Stimulated activated CD4-positive, alpha-beta T cell treated with anti-CD3 and anti-CD28 coated beads, Interleukin-1b, Interleukin-23, amount 100 ng/mL, for 24 hours (primary cell): ENCODE data around the gene NLGN1.
"Not testable (repeated sequence)": the region's sequence is repeated elsewhere in the genome, so short reads cannot be mapped to it uniquely, and the experiment has no call there.

Experiments used
- DNase-seq, 4 experiments: peaks; one replicate each; pipeline ENCODE4 v3.0.0-alpha.2; 2020; ENCODE audit warnings: low read depth in 4 of 4, low spot score in 1 of 4

NLGN1 gene

DNA sequence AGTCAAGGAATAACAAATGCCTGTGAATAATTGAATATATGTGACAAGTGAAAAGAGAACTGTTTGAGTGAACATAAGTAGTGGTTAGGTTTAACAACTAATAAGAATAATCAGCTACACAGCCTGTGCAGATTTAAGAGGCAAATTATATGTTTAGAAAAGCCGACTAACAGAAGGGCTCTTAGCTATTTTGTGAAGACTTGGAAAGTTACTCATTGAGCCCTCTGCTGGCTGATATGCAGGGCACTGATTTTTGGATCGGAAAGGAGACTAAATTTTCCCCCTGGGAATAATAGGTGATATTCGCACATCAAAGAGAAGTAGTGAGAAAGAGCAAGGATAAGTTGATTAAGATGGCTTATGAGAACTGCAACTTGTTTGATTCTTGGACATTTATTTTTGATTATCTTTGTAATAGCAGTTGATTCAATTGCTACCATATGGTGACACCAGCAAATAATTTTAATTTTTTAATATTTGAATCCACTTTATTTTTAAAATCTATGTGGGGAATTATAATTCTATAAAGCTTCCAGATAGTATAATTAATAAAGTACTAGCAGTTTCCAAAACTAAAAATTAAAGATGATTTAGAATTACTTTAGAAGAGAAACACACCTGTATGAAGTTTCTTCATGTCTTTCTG lies 156.2 kb downstream of the NLGN1 start:
- DNase-seq, result no peak

DNA sequence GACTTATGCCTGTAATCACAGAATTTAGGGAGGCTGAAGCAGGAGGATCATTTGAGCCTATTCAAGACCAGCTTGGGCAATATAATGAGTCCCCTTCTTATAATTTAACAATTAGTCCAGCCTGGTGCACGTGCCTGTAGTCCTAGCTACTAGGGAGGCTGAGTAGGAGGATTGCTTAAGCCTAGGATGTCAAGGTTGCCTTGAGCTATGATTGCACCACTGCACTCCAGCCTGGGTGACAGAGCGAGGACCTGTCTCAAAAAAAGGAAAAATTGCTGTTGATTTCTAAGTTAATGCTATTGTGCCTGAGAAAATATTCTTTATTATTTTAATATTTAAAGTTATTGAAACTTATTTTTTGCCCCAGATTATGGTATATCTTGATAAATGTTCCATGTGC lies 159.0 kb downstream of the NLGN1 start:
- no peak for DNase-seq

DNA sequence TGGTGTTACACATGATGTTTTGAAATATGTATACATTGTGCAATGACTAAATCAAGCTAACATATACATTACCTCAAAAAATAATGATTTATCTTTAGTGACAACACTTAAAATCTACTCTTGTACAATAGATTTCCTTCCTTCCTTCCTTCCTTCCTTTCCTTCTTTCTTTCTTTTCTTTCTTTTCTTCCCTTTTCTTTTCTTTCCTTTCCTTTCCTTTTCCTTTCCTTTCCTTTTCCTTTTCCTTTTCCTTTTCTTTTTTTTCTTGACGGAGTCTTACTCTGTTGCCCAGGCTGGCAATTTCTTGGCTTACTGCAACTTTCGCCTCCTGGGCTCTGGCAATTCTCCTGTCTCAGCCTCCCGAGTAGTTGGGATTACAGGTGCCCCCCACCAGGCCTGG lies 170.5 kb downstream of the NLGN1 start:
- DNase-seq, result no peak

DNA sequence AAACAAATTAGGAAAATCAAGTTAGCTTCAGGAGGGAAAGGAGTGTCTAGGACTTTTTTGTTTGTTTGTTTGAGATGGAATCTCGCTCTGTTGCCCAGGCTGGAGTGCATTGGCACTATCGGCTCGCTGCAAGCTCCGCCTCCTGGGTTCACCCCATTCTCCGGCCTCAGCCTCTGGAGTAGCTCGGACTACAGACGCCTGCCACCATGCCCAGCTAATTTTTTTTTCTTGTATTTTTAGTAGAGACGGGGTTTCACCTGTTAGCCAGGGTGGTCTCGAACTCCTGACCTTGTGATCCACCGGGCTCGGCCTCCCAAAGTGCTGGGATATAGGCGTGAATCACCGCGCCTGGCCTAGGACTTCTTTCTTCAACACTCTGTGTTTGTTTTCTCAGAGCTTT lies 171.1 kb downstream of the NLGN1 start:
- no peak for DNase-seq

DNA sequence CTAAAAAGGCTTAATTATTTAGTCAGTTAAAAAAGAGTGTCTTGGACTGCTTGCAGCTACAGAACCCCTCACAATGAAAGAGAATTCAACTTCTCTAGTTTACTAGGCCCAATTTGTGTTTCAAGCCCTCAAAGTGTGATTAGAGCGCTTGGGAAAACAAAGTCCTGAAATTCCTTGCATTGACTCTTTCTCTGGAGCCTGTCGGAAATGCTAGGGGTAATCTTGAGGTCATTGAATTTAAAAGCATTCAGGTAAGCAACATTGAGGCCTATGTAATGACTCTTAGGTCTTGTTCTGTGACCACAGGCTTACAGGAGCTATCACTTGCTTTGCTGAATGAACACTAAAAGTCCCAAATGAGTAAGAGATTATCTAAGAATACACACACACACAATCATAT lies 186.0 kb downstream of the NLGN1 start:
- no peak for DNase-seq

DNA sequence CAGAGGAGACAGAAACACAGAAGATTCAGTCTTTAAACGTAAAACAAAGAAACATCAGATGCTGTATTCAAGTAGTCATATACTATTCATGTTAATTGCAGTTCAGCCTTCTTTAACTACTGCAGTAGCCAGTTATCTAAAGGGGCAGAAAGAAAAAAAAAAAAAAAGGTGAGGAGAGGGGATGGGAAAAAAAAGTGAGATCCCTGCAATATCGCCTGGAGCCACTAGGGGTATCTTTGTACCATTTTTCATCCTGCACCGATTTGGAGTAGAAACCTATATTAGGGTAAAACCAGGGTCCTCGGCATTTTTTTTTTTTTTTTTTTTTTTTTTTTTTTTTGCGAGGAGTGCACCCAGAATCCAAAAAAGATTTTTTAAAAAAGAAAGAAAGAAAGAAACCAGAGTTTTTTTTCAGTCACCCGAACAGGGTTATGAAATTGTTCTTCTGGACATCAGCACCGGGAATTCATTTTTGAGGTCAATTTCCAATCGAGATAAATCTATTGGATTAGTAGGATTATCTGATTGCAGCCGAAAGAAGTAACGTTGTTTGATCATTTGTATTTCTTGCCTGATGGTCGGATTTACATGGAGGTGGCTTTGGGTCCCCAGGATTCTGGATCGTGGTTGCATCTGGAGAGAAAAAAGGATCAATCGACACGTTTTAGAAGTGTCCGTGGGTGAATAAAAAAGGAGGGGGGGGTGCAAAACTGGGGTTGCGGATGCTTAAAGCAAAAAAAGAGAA lies 186.7 kb downstream of the NLGN1 start:
- no peak for DNase-seq

DNA sequence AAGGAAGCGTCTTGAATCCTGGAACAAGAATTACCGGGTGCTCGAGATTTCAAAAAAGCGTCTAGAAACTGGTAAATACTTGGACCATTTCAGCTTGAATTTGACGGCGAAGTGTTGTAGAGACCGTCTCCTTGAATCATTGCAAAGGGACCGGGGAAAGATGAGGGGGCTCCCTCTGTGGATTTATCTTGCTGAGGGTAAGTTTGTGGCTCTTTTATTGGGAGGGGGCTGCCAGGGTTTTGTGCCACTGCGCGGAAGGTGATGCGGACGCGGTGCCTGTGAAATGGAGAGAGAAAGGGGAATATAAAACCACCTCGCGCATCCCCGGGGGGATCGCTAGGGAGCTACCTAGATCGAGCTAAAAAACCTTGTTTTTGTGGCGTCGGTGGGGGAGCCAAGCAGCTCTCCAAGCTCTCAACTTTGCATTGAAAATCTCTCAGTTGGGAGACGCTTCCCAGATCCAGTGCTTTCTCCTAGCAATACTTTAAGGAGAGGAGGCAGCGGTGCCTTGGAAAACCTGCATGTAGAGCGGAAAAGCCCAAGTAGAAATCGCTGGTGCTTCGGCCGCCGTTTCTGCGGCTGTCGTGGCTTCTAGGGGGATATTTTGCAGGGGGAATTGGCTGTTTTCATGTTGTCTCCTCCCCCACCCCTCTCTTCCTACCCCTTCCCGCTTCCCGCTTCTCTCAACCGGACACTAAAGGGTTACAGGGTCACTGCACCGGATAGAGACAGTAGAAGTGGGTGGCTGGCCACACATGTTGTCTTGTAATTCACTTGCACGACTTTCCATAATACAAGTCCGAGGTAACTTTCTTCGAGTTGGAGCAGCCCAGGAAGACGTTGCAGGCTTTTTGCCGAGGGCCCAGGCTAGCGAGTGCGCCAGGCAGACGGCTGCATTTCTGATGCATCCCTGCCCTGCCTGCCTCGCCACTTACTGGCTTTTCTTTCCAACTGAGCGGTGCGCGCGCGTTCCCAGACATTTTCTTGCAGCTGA lies 187.6 kb downstream of the NLGN1 start:
- DNase-seq, result no peak

DNA sequence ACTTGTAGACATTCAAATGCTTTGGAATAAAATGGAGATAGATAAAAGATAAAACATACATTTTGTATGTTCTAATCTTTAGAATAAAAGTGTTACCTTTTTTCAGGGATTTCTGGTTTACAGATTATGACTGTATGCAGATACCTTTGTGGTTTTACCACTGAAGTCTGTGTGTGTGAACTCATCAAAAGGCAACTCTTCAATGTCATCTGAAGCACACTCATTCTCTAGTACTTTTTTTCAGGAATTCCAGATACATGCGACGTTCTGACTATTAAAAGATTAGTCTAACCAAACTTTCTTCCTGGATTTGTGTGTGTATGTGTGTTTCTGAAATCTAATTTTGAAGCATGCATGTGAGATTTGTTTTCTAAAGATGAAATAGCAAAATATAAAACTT lies 188.6 kb downstream of the NLGN1 start:
- no peak for DNase-seq

DNA sequence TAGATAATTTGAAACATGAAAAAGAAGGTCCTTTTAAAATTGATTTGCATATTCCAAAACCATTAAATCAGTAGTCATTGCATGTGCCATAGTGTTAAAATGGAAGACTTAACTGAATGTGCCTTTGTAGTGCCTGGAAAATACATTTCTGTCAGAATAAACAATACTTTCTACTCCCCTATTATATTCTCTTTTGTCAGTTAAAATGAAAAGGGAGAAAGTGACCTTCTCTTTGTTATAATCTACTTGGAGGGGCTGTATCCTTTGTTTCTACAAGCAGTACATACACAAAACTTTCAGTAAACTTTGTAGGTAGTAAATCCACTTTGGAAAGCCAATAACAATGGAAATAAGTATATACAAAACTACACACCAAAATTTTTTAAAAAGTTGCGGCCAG lies 189.5 kb downstream of the NLGN1 start:
- no peak for DNase-seq

DNA sequence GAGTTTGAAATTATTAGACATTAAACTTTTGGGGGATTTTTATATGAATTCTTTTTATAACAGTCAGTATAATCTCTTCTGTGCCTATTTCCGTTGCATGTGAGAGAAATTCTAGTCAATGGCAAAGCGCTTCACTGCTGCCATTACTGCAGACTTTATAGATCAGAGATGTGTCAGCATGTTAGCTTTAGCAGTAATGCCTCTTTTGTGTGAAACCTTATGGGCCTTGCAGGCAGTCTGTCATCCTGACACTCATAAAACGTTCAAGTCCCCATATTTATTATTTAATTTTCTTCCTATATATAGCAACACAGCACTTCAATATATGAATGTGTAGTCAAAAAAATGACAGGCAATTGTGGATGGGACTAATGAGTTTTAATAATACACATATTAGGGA lies 191.0 kb downstream of the NLGN1 start:
- DNase-seq, result no peak

DNA sequence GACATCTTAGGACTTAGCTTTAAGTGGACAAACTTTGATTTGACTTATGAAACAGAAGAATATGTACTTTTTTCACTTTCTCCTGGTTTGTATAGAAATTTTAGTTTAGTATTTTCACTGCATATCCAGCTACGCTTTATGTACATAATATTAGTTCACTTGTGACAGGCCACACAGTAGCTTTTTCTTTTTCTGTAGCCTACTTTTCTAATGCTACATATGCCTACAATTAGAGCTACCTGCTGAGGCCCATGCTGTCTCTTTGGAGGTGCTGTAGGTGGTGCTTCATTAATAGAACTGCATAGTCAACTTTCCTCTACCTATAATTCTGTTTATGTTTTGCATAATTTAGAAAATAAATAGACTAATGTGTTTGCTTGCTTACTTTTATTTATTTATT lies 191.6 kb downstream of the NLGN1 start:
- no peak for DNase-seq

DNA sequence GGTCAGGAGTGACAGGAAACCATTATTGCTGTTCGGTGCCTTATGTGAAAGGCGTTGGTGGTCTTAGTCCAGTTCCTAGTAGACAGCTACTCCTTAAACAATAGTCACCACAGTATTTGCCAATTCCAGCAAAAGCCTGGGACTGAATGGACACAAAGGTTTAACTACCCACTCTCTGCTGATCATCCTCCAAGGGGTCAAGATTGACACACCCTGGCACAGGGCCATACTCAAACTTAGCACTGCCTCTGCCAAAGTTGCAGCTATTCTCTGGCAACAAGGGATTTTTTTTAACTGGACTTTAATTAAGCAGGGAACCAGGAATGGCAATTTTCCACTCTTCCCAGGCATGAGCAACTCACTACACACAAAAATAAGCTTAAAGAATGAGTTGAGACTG lies 193.9 kb downstream of the NLGN1 start:
- no peak for DNase-seq

DNA sequence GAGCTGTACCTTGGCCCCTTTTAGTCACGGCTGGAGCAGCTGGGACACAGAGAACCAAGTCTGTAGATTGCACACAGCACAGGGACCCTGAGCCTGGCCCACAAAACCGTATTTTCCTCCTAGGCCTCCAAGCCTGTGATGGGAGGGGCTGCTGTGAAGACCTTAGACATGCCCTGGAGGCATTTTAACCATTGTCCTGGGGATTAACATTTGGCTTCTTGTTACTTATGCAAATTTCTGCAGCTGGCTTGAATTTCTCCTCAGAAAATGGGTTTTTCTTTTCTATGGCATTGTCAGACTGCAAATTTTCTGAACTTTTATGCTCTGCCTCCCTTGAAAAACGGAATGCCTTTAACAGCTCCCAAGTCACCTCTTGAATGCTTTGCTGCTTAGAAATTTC lies 197.3 kb downstream of the NLGN1 start:
- DNase-seq, result not testable (repeated sequence)

DNA sequence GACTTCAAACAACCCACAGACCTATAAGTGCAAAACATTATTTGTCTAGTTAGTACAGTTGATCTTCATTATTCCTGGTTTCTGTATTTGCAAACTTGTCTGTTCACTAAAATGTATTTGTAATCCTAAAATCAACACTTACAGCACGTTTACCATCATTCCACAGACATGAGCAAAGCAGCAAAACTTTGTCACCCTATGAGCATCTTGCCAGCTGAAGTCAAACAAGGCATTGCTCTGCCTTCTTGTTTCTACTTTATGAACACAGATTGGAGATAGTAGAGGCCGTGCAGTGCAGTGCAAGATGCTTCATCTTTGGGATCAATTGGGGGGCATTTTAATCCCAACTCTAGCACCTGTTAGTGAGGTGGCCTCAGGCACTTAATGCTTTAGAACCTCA lies 202.1 kb downstream of the NLGN1 start:
- no peak for DNase-seq

DNA sequence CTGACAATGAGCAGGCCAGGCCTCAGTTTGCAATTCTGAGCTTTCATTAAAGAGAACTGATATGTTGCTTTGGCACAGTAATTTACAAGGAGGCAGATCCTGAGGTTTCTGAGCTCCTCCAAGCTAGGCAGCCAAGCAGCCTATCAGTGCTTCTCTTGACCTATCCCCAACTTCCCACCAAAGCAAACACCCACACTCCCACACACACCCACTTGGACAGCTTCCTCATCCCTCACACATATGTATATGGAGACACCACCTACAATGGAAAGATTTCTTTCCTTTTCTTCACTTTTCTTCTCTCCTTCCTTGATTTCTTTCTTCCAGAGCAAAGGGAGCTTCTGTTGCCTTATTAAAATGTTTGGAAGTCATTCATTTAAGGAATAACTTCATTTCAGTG lies 217.0 kb downstream of the NLGN1 start:
- DNase-seq, result no peak

DNA sequence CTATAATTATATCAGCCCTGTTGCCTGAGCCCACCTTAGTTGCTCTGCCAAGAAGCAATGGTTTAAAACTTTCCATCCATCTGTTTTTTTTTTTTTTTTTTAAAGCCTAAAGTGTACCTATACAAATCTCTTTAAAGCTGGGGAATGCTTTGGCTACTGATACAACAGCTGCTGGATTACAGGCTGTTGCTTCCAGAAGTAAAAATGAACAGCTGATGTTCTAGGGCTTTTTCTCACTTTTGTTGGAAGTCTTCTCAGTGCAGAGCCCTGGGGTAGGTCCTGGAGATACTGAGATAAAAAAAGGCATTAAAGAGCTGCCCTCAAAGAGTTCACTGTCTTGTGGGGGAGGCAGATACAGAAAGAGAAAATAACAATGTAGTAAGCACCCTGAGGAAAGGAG lies 218.1 kb downstream of the NLGN1 start:
- DNase-seq, result no peak

DNA sequence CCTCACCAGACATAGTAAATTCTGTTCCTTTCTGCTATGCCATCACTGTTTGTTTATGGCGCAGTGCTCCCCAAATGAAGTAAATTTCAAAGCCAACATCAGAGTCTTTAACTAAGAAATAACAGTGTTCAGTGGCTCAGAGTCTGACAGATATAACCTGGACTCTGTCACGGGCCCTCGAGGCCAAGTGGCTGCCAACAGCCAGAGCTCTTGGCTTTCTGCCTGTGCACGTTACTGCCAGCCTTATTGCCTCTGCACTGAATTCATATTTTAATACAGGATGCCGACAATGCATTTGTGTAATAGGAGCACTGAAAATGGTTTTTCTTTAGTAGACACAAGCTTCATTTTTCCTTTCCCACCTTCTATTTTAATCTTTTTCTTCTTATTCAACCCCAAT lies 219.9 kb downstream of the NLGN1 start:
- no peak for DNase-seq

DNA sequence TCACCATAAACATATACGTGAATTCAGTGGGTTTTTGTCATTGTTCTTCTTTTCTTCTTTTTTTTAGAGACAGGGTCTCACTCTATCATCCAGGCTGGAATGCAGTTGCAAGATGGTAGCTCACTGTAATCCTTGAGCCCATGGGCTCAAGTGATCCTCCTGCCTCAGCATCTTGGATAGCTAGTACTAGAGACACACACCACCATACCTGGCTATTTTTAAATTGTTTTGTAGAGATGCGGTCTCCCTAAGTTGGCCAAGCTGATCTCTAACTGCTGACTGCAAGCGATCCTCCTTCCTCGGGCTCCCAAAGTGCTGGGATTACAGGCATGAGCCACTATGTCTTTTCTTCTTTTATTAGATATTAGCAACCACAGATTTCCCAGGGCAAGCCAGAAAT lies 220.6 kb downstream of the NLGN1 start:
- no peak for DNase-seq

DNA sequence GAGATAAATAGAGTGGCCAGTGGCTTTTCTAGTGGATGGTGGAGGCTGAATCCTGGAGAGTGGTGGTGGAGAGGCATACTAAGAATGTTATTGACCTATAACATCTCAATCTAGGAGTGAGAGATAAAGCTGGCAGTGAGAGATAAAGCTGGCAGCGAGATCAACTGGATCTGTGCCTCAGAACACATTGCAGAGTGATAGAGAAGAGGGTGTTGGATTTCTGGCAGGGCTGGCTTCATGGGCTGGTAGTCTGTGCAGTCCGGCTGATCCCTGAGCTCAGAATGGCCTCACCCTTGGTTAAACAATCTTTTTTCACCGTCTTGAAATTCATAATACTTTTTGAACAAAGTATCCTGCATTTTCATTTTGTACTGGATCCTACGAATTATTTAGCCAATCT lies 221.2 kb downstream of the NLGN1 start:
- DNase-seq, result no peak

DNA sequence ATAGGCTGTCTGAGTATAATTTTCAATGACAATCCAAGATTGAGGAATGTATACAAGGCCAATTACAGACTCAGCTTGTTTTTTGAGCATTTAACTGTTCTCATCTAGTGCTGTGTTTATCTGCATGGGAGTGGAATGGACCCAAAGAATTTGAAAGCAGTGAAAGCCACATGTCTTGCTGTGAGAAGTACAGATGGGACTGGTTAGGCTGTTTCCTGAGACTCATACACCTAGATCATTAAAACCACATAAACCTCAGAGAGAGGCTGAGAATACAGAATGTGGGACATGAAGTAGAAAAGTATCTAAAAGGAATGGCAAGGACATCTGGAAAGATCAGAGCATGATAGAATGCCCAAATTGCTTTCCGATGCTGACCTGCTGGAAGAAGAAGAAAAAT lies 224.6 kb downstream of the NLGN1 start:
- no peak for DNase-seq

DNA sequence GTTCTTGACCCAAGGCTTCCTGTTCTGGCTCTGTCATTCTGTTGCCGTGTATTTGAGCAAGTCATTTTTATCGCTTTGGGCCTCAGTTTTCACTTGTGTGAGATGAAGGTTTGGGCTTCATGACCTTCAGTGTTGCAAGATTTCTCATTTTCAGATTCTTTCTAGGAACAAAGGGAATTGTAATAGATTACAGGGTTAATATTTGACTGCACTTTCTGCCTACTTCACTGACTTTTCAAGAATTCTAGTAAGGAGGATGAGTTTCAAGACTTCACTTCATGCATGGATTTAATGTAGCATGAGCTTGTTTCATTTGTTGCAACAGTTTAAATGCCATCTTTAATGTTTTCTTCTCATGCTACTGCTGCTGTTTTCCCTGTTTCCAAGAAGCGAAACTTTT lies 226.5 kb downstream of the NLGN1 start:
- DNase-seq, result no peak

DNA sequence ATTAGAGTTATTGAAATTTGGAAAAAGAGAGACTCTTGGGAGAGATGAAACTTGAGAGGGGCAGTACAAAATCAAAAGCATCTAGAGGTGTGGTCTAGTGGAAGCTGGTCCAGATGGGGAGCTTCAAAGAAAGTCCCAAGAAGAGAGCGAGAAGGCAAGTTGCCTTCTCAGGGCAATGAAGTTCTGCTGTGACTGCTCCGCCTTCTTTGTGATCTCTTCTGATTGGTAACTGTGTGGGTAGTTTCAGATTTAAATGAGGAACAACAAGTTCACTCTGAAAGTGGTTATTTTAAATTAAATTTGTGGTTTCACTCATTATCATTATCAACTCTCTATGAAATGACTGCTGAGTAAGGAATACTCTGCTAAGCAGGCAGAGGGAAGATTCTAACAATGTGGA lies 233.3 kb downstream of the NLGN1 start:
- no peak for DNase-seq
